Stimulated activated CD4-positive, alpha-beta T cell treated with anti-CD3 and anti-CD28 coated beads, Interleukin-15, amount 100 ng/mL, for 24 hours (primary cell): ENCODE data around the gene GNE.
"Not testable (repeated sequence)": the region's sequence is repeated elsewhere in the genome, so short reads cannot be mapped to it uniquely, and the experiment has no call there.

Source experiments
- DNase-seq: peaks from one replicate; pipeline ENCODE4 v3.0.0-alpha.2; 2020

GNE gene

DNA sequence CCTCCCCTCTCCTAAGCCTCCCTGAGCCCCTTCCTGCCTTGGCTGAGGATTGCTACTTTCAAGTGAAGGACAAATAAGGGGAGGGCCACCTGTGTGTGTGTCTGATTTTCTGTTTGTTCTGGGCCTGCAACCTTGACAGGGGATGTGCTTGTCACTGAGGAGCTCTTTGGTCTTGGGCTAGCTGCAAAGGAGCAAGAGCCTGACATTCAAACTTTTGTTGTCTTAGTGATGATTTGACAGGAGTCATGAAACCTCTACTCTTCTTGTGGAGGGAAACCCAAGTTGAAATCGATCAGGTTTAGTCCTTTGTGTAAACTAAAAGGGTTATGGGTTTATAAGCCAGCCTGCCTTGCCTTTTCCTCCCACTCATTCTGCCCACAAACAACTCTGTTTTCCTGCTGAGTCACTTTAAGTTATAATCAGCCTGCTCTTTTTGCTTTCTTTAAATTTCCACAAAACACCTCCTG lies 50.7 kb downstream of the GNE start:
- no peak for DNase-seq

DNA sequence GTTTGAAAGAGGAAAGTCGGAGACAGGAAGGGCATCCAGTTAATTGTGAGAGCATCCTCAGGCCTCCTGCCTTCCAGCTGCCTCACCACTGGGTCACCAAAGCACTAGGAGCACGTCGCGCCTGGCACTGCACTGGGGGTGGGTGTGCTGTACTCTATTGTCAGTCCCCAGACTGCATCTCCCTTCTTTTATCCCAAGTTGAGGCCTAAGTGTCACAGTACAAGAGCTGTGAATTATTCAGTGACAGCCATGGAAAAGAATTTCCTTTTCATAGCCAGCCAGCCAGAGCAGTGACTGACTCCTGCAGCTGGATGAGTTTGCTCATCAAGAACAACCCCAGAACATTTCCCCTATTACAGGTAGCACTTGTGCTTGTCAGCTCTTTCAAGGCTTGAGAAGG lies 51.2 kb downstream of the GNE start:
- no peak for DNase-seq

DNA sequence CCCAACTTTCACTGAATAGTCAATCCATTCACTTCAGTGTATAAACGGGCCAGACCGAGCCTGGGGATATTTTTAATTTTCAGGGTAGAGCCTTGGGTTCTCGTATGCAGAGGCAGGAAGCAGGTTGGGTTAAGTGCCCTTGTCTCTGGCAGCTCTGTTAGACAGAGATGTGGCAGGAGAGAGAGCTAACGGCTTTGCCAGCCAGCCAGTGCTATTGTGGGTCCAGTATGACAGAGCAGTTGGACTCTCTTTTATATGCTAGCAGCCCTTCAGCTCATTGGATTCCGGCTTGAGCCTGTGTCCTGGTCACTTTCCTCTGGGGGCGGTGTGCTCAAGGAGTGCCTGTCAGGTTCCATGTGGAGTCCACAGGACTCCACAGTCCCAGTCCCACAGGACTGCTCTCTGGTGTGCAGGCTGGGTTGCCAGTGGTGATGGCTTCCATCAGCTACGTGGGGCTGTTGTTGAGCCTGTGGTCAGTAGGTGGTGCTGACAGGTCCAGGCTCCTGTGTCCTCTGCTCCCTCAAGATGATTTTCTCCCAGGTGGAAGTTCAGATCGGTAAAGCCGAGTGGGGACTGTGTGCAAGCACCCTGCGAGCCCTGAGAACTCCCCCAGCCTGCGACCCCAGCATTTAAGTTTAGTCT lies 53.2 kb downstream of the GNE start:
- DNase-seq, result no peak

DNA sequence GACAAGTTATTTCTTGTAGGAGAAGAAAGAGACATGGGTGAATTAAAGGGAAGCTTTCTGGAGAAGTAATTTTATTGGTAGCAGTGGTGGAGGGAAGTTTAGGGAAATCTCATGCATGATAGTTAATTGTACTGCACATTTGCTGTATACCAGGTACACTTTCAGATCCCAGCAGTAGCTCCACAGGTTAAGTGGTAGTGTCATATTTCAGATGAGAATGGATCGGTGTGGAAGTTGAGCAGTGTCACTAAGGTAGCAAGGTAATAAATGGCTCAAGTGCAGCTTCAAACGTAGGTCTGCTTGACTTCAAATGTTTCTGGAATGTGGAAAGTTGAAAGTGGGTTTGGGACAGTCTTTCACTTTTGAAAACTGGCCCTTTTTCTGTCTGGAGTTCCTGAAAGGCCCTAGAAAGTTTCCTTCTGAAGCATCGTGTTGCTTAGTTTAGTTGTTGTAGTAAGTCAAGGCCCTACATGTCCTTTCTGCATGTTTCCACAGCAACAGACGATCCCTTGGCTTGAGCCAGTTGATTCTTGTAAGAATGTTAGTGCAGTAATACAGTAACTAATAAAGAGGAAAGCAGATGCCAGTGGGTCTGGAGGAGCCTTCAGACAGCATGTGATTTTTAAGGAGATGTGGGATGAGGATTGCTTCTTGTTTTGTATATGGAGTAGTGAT lies 63.8 kb downstream of the GNE start:
- no peak for DNase-seq

DNA sequence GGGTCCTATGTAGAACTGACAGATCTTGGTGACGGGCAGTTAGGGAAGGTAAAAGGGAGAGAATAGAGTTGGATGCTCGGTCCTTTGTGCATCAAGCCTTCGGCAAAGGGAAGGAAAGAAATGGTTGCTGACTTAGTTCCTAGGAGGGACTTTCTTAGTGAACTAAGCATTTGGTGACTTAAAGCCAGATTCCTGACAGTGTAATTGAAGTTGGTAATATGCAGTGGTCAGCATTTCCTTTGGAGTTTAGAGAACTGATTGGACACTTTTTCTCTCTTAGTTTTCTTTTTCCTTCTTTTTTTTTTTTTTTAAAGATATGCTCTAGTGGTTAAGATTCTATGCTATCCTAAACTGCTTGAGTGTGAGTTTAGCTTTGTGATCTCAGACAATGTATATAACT lies 65.2 kb downstream of the GNE start:
- no peak for DNase-seq

DNA sequence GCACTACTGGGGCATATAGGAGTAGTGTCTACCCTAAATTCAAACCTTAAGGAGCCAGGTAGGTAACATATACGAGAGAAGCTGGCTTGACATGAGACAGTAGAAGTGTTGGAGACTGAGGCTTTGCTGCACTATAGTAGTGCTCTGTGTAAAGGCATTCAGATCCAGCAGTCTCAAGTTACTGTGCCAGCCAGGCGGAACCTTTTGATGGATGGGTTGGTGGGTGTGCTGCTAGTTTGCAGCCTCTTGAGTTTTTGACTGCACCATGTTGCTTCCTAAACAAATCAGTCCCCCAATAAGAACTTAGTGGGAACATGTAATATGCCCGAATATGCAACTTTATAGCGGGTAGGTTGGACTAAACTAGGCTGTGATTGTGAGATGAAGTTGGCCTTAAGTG lies 66.1 kb downstream of the GNE start:
- no peak for DNase-seq

DNA sequence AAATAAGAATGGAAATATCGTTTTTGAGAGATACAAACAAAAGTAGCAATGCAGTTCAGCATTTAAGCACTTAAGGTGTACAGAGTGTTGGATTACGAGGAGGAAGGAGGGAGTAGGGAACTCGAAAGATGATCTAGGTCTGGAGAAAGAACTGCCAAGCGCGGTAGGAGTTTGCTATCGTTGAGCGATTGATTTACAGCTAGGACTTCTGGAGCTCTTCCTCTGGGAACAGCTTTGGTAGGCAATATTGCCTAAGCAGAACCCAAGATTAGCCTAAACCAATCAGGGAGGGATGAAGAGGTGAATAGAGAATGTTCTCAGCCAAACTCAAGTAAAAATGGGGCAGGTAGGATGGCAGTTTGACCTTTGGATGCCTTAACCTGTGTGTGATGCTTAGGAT lies 66.6 kb downstream of the GNE start:
- no peak for DNase-seq

DNA sequence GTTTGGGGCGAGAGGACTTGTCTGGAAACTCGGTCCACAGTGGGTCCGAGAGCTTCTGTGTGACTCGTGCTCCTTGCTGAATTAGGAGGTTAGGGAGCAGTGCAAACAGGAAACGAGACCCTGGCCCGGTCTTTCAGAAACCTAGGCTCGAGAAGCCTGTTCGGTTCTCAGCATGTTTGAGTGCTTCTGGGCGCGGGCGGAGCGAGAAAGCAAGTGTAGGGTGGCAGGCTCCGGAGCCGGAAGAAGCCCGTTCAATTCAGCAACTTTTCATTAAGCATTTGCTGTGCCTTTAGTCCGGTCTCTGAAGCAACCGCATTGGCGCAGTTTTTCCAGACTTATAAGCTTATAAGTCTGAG lies 67.0 kb downstream of the GNE start:
- peak; percentile 60 for DNase-seq

DNA sequence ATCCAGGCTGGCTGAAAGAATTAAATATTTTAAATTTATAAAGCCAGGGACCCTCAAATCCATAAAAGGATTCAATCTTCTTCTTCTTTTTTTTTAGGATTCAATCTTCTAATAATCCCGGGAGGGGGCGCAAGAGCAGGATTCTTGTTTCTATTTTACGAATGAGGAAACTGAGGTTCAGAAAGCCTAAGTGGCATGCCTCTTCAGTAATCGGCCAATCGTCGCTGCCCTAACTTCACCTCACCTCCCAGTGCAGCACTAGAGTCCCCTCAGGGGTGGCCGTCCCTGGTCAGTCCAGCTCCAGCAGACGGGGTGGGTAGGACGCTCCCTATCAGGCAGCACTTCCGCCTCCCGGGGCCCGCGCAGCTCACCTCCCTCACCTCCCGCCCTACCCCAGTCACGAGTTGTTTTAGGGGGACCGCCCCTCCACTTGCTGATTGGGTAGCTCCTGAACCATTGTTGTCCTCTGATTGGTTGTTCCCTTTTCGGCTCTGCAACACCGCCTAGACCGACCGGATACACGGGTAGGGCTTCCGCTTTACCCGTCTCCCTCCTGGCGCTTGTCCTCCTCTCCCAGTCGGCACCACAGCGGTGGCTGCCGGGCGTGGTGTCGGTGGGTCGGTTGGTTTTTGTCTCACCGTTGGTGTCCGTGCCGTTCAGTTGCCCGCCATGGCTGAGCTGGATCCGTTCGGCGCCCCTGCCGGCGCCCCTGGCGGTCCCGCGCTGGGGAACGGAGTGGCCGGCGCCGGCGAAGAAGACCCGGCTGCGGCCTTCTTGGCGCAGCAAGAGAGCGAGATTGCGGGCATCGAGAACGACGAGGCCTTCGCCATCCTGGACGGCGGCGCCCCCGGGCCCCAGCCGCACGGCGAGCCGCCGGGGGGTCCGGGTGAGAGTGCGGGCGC lies 67.6 kb downstream of the GNE start, which contains the start of gene CLTA:
Gene CLTA, plus strand, starts transcription at position 534 of the 902 bp plus-strand sequence. Its CDS starts 136 bp downstream, at position 670.
- DNase-seq, result peak; percentile 97

DNA sequence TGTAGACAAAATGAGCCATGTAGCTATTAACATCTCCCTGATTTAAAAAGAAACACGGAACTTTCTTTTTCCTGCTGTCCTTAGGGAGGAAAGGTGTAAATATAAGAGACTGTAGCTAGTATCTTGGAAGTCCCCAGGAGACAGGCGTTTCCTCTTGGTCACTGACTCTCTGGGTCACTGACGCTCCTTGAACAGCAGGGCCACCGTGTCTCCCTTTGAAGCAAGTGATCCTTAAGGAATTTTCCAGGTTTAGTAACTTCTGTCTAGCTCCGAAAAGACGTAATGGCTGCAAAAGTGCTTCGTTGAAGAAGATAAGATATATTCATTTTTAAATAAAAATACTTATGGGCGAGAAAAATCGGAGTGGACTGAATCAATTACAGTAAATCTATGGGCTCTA lies 68.3 kb downstream of the GNE start:
- no peak for DNase-seq

DNA sequence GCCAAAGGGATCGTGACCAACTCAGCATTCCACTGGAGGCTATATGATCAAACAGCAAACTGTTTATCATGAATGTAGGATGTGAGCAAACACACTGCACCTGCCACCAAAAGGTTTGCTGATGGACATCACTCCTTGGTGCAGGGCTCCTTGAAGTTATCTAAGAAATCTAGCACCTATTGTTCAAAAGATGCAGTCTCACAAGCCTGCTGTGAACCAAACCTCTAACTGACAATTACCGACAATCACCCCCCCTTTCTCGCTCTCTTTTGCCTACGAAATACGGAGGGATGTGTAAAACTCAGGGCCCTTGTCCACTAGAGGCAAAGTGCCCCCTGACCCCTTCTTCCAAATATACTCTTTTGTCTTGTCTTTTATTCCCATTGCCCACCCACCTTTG lies 70.0 kb downstream of the GNE start:
- no peak for DNase-seq

DNA sequence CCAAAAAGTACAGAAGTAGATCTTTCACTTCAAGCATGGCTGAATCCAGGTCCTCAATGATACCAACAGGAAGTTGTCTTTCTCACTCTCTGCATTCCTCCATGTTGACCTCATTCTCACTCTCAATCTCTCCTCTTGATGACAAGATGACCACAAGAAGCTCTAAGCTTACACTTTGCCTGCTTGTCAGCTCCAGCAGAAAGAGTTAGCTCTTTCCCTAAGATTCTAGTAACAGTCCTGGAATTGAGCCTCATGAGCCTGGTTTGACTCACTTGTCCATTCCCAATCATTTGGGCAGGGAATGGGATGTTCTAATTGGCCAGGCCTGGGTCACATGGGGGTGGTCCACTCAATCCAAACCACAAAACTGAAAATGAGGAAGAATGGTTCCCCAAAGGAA lies 70.8 kb downstream of the GNE start:
- no peak for DNase-seq

DNA sequence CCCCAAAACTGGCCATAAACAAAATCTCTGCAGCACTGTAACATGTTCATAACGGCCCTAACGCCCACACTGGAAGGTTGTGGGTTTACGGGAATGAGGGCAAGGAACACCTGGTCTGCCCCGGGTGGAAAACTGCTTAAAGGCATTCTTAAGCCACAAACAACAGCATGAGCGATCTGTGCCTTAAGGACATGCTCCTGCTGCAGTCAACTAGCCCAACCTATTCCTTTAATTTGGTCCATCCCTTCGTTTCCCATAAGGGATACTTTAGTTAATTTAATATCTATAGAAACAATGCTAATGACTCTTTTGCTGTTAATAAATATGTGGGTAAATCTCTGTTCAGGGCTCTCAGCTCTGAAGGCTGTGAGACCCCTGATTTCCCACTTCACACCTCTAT lies 78.0 kb downstream of the GNE start:
- not testable (repeated sequence) for DNase-seq

DNA sequence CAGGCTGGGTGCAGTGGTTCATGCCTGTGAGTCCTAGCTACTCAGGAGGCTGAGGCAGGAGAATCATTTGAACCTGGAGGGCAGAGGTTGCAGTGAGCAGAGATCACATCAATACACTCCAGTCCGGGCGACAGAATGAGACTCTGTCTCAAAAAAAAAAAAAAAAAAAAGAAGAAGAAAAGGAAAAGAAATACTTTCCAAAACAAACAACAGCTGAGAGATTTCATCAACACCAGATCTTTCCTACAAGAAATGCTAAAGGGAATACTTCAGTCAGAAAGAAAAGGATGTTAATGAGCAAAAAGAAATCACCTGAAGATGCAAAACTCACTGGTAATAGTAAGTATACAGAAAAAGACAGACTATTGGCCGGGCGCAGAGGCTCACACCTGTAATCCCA lies 80.7 kb downstream of the GNE start:
- DNase-seq, result no peak

DNA sequence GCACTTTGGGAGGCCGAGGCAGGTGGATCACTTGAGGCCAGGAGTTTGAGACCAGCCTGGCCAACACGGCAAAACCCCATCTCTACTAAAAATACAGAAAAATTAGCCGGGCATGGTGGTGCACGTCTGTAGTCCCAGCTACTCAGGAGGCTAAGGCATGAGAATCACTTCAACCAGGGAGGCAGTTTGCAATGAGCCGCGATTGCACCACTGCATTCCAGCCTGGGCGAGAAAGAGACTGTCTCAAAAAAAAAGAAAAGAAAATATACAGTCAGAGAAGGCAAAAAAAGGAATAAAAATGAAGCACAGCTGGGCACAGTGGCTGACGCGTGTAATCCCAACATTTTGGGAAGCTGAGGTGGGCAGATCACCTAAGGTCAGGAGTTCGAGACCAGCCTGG lies 81.8 kb downstream of the GNE start:
- not testable (repeated sequence) for DNase-seq

DNA sequence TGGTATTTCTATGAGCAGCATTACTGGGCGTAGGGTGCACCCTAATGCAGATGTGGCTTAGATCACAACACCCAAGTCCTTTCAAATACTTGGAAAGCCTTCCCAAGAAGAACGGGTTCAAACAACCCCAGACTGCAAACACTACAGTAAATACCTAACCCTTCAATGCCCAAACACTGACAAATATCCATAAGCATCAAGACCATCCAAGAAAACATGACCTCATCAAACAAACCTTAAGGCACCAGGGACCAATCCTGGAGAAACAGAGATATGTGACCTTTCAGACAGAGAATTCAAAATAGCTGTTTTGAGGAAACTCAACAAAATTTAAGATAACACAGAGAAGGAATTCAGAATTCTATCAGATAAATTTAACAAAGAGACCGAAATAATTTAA lies 83.0 kb downstream of the GNE start:
- not testable (repeated sequence) for DNase-seq

DNA sequence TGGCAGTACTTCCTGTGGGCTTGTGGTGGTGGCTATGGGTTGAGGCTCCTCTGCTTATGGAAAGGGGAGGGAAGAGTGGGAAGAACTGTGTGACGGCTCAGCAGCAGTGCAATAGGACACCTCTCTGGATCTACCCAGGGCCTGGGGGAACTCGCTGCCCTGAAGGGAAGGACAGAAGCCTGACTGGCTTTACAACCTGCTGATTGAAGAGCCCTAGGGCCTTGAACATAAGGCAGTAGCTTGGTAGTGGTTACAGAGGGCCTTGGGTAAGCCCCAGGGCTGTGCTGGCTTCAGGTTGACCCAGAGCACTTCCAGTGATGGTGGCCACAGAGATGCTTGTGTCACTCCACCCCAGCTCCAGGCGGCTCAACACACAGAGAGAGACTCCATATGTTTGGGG lies 83.5 kb downstream of the GNE start:
- DNase-seq, result no peak

DNA sequence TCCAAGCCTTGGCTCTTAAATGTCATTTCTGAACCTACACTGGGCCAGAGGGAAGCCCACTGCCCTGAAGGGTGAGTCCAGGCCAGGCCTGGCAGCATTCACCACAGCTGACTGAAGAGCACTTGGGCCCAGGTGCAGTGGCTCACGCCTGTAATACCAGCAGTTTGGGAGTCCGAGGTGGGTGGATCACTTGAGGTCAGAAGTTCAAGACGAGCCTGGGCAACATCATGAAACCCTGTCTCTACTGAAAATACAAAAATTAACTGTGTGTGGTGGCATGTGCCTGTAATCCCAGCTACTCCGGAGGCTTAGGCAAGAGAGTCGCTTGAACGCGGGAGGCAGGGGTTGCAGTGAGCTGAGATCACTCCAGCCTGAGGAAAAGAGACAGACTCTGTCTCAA lies 84.0 kb downstream of the GNE start:
- DNase-seq, result no peak

DNA sequence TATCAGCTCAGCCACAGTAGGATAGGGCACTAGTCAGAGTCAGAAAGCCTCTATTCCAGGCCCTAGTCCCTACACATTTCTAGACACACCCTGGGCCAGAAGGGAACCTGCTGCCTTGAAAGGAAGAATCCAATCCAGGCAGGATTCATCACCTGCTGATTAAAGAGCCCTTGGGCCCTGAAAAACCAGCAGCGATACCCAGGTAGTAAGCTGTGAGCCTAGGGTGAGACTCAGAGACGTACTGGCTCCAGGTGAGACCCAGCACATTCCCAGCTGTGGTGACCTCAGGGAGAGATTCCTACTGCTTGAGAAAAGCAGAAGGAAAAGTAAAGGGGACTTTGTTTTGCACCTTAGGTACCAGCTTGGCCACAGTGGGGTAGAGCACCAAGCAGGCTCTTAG lies 84.4 kb downstream of the GNE start:
- DNase-seq, result no peak

DNA sequence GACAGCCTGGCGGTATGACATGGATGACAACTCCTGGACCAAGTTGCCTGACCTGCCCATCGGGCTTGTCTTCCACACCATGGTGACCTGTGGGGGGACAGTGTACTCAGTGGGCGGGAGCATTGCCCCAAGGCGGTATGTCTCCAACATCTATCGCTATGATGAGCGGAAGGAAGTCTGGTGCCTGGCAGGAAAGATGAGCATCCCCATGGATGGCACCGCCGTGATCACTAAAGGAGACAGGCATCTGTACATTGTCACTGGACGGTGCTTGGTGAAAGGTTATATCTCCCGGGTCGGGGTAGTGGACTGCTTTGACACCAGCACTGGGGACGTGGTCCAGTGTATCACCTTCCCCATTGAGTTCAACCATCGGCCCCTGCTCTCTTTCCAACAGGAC lies 87.7 kb downstream of the GNE start:
- no peak for DNase-seq

DNA sequence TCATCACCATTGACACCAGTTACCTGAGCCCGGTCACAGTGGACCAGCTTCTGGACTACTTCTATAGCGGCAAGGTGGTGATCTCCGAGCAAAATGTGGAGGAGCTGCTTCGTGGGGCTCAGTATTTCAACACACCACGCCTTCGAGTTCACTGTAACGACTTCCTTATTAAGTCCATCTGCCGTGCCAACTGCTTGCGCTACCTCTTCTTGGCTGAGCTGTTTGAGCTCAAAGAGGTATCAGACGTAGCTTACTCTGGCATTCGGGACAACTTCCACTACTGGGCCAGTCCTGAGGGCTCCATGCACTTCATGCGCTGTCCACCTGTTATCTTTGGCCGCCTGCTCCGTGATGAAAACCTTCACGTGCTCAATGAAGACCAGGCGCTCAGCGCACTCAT lies 88.5 kb downstream of the GNE start:
- no peak for DNase-seq

DNA sequence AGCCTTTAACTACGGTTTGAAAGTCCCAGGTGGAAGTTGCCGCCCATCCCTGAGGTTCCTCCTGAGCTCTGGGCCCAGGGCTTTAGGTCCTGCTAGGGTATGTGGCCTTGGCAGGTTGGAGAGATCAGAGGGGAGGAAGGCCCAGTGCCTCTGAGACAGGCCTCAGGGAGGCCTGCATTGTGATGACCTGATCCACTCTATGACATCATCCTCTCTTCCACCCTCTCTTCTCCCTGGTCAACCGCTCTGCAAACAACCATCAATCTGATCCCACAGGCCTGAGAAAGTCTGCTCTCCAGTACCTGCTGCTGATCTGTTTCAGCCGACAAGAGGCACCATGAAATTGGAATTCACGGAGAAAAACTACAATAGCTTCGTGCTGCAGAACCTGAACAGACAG lies 89.1 kb downstream of the GNE start, which contains the start of gene CCIN:
Gene CCIN, plus strand, starts transcription at position 223 of the 400 bp plus-strand sequence. Its CDS starts 115 bp downstream, at position 338.
- DNase-seq, result no peak

DNA sequence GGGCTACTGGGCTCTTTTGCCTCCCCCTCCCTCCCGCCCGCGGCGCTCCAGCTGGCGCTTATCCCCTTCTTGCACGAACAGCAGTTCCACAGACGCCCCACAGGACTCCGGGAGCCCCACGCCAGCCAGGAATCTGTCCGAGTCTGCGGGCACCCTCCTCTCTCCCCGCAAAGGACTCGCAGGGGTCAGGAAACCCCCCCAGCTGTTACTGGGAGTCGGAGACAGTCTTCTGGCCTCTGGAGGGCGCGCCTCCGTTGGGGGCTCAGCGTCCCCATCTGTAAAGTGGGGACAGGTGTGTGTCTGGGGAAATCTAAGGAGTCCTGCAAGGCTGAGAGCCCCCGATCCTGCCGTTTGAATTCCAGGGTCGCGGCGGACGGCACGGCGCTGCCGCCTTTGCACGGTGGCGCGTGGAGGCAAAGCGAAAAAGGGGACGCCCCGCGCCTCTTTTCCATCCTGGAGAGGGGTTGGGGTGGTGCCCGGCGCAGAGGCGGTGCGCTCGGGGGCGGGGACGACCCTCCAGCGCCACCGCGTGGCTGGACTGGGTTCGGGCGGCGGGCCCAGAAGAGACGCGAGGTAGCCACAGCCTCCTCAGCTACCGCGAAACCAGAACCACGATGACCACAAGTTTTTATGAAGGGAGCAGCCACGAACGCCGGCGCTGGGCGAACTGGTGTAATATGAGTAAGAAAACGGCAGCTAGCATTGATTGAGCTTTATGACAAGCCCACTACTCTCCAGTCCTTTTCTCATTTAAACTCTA lies 91.9 kb downstream of the GNE start:
- DNase-seq, result peak; percentile 88
